HG03378 (cell line): ENCODE data around the gene RIIAD1.
"Not testable (repeated sequence)": the region's sequence is repeated elsewhere in the genome, so short reads cannot be mapped to it uniquely, and the experiment has no call there.

Experiments used
- ATAC-seq: cut with Tn5 transposase; IDR thresholded peaks from one replicate; pipeline ENCODE4 v1.9.1; 2021; ENCODE audit warnings: mild to moderate bottlenecking, moderate library complexity; ENCODE audit not compliant: unreplicated experiment

The RIIAD1 gene, protein sequence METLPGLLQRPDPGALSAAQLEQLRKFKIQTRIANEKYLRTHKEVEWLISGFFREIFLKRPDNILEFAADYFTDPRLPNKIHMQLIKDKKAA

DNA sequence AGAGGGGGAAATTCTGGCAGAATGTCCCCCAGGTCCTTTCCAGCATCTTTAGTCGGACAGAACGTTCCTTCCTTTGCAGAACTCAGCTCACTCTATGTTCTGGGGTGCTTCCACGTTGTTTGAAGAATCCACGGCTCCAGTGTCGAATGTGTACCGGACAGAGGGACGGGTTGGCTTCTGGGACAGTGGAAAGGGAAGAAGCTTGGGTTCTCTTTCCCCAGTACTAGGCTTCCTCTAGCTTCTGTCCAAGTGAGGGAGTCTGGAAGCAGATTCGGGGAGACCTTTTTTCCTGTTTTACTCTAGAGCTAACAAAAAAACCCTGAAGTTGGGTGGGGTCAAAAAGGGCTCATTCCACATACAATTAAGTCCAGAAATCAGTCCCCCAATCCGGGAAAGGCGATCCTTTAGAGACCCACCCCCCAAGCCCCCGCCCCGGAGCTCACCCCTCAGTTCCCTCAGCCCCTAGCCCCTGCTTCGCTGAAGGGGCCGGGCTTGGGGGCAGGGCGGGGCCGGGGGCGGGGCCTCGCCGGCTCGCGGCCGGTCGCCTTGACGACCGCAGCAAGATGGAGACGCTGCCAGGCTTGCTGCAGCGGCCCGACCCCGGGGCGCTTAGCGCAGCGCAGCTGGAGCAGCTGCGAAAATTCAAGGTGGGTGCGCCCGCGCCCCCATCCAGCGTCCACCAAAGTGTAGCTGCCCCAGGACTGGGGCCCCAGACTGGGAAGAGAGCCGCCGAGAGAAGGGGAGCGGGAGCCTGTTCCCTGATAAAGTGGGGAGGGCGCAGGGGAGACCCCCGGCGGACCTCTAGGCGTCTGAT, at the start of gene RIIAD1:
Gene RIIAD1, plus strand, starts transcription at position 549 of the 814 bp plus-strand sequence. Its CDS starts 15 bp downstream, at position 564.
- ATAC-seq, result no peak

DNA sequence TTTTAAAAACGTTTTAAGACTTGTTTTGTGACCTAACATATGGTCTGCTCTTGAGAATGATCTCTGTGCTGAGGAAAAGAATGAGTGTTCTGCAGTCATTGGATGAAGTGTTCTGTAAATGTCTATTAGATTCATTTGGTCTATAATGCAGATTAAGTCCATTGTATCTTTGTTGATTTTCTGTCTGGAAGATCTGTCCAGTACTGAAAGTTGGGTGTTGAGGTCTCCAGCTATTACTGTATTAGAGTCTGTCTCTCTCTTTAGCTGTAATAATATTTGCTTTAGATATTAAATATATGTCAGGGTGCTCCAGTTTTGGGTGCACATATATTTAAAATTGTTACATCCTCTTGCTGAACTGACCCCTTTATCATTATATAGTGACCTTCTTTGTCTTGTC, 47.9 kb upstream of the RIIAD1 start:
- ATAC-seq, result no peak

DNA sequence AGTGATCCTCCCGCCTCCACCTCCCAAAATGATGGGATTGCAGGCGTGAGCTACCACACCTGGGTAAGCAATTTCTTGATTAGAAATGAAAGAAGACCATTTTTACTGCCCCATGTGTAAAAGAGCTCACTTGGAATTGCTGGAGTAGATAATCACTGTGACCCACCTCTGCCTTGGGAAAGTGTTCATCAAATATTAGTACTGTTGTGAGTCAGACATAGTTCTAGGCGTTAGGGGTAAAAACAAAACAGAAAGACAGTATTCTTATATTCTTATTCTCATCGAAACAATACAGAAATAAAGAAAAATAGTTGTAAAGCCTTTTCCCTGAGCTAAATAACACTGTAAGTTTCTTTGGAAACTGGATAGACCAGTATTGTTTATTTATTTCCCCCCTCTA, 40.9 kb upstream of the RIIAD1 start:
- no peak for ATAC-seq

DNA sequence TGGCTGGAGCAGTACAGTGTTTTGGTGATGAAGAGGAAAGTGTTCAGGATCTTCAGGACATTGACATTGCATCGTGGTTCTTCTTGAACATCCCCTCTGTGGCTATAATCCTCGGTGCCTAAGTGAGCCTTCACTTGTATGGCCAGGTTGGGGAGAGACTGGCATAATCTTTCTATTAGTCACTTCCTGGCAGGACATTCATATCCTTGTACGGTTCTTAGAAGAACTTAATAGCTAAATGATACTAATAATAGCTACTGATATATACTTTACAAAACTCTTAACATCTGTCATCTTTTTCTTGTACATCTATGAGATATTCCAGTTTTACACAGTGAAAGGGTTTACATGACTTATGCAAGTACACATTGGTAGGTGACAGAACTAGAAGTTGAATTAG, 40.5 kb upstream of the RIIAD1 start:
- no peak for ATAC-seq

DNA sequence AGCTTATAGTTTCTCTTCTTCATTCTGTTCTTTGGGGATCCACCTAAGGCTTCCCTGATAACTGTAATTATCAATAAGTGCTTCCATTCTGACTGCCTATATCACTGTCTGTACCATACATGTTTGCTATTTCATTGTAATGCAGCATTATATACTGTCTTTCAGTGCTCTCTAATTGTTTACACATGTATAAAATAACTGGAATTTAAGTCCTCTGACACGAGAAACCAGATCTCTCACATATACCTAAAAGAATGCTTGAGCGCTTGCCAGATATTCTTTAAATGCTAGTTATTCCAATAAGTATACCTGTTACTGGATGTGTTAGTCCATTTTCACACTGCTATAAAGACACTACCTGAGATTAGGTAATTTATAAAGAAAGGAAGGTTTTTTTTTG, 39.4 kb upstream of the RIIAD1 start:
- no peak for ATAC-seq

DNA sequence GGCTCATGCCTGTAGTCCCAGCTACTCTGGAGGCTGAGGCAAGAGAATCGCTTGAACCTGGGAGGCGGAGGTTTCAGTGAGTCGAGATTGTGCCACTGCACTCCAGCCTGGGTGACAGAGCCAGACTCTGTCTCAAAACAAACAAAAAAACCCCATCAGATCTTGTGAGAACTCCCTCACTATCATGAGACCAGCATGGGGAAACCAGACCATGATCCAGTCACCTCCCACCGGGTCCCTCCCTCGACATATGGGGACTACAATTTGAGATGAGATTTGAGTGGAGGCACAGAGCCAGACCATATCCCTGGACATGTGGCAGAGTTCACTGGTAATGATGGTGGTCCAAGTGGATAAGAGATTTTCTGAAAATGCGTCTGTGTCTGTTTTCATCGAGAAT, 38.4 kb upstream of the RIIAD1 start:
- not testable (repeated sequence) for ATAC-seq

DNA sequence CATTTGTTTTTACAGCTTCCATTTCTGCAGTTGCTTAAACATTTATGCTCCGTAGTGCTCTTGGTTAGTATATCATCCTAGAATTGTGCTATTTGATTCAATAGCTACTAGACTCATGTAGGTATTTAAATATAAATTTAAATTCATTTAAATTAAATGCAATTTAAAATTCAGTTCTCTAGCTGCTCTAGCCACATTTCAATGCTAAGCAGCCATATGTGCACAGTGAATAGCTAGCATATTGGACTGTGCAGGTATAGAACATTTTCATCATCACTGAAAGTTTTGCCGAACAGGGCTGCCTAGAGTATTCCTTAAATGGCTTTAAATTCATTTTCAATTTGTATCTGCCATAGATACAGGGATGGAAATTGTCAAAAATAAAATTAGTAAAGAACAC, 37.2 kb upstream of the RIIAD1 start:
- no peak for ATAC-seq

DNA sequence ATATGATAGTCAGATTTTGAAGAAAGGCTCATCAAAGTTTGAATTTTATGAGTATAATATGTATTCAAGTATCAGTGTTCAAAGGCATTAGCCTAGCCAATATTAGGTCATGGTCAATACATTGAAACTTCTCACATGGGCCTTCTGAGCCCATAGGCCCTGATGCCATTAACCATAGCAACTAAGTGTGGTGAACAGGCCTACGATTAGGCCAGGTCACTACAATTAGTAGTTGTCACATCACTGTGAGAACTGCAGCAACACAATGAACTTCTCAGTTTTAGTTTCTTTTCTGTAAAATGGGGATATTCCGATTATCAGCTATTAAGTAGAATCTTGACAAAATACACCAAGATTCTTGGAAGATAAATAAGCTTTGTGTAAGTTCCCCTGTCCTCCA, 34.8 kb upstream of the RIIAD1 start:
- no peak for ATAC-seq

DNA sequence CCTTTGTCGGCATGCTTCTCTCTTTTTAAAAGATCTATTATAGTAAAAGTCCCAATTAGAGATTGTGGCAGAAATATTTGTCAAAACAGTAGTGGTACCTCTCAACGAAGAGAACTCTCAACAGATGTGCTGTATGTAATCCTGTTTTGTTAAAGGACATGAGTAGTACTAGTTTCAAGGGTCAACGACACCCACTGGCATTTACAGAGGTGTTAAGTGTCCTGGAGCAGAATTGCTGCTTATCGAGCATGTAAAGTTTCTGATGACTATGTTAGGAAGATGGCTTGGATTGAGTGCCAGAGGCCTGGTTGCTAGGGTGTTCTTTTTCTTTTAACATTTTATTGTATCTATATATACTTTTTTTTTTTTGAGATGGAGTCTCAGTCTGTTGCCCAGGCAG, 31.8 kb upstream of the RIIAD1 start:
- ATAC-seq, result no peak

DNA sequence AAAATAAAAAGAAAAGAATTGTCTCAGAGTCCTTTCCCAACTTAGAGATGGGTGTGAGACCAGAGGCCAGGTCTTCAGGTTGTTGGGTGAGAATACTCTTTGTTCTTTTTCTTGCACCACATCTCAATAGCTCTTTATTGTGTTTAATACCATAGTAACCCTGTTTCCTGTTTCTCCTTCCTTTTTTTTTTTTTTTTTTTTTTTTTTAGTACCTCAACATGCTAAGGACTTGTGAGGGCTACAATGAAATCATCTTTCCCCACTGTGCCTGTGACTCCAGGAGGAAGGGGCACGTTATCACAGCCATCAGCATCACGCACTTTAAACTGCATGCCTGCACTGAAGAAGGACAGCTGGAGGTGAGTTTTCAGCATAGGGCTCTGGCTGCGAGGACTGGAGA, 29.1 kb upstream of the RIIAD1 start:
- ATAC-seq, result no peak

DNA sequence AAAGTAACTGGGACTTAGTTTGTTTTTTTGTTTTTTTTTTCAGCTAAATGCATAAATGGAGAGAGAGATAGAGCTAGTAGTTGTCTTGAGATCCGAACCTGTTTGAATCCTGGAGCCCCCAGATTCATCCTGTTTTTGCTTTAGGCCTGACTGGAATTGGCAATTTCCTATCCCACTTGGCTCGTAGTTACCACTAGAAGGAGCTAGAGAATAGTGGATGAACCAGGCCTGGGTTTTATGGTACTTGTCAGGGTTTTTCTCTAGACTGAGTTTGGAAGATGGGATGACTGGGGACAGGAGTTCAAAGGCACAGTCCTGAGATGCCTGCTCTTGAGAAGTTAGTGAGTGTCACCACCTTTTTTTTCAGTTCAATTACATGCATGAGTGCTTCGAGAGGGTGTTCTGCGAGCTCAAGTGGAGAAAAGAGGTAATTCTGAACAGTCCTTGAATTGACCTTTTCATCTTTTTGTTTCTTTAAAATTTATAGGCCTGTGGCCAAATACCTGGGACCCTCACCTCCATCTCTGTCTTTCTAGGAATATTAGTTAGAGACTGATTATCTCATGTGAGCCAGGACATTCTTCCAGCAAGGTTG, 28.2 kb upstream of the RIIAD1 start:
- no peak for ATAC-seq

DNA sequence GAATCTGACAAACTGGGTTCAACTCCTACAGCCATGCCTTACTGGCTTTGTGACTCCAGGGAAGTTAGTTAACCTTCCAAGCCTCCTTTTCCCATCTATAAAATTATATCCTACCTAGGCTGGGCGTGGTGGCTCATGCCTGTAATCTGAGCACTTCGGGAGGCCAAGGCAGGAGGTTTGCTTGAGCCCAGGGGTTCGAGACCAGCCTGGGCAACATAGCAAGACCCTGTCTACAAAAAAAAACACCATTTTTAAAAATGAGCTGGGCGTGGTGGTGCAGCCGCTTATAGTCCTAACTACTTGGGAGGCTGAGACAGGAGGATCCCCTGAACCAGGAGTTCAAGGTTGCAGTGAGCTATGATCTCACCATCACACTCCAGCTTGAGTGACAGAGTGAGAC, 19.8 kb upstream of the RIIAD1 start:
- ATAC-seq, result no peak

DNA sequence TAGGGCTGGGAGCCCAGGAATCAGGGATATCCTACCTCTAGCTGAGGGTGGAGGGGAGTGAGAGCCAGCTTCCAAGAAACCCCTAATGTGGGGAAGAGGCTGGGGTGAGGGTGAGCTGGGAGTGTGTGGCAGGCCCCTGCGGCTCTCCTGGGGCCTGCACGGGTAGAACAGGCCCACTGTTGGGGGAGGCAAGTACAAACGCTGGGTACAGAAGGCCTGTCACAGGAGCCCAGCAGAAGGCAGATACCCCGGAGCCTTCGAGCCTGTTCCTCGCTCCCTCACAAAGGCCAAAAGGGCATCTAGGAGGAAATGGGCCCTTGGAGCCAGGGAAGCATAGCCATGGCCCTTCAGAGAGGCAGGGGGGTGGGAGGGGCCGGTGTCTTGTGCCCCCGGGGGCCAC, 18.4 kb upstream of the RIIAD1 start:
- ATAC-seq, result no peak

DNA sequence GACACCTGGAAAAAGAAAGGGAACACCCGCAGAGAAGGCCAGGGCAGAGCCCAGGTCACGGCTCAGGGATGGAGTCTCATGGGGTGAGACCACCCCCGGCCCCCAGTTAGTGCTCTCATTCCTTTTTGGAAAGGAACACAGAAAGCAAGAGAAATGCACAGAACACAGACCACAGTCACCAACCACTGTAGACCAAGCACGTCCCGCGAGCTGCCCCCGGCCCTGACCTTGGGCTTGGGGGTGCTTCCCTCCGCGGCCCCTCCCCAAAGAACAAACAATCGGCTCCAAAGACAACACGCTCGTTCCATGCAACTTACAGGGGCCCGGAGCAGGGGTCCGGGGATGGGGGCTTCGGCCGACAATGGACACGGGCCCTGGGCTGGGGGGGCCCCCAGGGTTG, 17.5 kb upstream of the RIIAD1 start:
- no peak for ATAC-seq

DNA sequence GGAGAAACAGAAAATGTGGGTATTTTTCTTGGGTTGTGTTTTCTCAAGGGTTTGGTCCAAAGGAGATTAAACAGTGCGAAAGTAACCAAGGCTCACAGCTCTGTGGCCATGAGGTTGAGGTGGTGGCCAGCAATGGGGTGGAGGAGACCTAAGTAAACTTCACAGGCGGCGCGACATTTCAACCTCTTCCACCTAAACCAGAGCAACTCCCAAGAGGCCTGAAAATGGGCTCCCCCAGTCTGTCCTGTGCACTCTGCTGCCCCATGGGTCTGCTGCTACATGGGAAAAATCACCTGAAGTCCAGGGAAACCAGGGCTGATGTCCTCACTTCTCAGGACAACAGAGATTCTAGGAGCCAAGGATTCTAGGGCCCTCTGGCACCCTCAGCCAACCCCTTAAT, 17.1 kb upstream of the RIIAD1 start:
- no peak for ATAC-seq

DNA sequence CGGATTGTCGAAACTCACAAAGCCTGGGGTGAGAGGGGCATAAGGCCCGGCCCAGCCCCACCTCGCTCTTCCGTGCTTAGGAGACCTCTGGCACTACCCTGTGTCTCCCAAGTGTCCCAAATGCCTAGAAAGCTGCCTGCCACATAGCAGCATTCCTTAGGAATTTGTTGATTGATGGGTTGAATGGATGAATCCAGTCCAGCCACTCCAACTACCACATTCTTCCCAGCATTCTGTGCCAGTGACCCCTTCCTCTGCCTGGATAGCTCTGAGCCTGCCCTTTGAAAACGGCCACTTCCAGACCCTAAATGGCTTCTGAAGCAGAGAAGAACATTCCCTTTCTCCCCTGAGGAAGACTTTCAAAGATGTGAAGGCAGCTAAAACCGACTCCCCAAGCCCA, 16.2 kb upstream of the RIIAD1 start:
- no peak for ATAC-seq

DNA sequence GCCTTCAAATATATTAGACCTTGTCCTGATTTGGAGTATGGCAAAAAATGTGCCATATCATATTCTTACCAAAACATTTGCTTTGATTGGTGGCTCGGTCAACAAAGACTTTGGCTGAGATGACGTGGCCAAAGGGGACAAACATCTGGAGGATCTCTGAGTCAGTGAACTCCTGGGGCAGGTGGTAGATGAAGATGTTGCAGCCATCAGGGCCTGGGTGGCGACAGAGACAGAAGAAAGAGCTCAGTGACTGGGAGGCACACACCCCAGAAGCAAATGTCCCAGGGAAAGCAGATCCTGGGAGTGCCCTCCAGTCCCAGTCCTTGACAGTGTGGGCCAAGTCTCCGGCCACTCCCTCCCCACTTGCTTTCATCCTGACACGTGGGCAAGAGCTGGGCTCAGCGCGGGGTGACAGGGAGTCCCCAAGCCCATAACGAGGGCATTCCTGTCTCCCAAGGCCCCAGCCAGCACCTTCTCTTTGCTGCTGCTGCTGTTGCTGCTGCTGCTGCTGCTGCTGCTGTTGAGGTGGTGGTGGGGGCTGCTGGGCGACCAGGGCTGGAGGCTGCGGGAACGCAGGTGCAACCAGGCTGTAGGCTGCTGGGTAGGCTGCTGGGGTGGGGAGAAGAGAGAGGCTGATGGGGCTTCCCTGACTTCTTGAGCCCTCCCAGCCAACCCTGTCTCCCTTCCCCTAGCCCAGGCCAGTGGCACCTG, 15.4 kb upstream of the RIIAD1 start:
- no peak for ATAC-seq

DNA sequence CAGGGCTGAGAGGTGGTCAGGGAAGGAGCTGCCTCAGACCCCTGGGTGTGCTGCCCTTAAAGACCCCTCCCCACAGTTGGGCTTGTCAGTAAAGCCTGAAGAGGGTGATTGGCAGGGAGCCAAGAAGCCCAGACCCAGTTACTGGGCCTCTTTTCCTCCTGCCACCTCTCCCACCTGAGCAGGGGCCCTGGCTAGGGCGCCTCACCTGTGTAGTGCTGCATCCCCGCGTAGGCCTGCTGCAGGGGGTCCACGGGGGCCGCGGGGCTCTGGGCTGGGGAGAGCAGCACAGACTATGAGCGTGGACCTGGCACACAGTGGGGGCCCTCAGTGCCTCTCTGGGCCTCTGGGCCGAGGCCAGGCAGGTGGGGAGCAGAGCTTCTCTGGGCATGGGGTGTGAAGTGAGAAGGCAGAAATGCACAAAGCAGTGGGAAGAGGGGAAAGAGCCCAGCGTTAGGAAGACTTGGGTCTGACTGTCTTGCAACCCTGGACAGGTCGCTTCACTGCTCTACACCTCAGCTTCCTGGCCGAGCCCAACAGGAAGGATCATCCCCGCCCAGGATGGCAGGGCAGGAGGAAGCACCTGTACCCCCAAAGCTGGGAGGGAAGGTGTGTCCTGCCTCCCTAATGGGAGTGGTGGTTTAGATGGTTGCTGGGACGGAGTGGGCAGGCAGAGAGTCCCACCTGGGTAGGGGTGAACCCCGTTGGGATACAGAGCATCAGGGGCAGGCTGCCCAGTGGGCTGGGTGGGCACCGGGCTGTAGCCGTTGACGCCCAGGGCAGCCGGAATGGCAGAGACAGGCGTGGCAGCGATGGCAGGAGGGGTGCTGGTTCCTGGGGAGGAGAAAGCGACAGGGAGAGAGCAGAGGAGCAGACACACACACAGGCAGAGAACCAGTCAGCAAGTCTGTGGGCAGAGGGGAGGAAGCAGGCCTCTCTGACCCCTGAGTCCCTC, 14.6 kb upstream of the RIIAD1 start:
- no peak for ATAC-seq

DNA sequence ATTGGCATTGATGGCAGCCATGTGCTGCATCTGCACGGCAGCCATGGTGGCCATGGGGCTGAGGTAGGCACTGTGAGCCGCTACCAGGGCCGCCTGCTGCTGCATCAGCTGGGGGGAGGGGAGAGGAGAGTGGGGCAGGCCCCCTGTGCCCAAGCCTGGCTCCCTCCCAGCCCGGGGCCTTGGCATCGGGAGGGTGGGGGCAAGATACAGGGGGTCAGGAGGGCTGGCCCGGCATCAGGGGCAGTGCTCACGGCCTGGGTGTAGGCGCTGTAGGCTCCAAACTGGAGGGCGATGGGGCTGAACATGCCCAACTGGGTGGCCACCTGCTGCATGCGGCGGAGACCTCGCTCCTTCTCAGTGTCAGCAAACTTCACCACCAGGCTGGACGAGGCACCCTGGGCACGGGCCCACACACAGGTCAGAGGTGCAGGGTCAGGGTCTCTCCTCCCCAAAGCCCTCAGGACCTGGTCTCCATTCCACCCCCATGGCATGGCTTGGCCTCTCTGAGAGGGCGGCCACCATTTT, 13.7 kb upstream of the RIIAD1 start:
- ATAC-seq, result no peak

DNA sequence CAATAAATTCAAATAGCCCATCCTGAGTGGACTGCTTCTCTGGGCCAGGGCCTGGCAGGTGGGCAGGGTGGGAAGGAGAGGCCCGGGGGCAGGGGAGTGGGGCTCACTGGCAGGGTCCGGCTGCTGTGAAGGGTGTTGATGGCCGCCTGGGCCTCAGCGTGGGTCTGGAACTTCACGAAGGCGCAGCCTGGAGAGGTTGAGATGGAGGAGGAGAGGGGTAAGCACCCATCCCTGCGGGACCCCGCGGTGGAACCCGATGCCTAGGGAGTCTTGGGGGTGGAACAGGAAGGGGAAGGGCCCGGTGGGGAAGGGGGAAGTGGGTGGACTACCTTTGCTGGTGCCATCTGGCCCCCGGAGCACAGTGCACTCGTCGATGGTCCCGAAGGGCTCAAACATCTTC, 12.4 kb upstream of the RIIAD1 start:
- ATAC-seq, result no peak
